Measurements from ENCODE around the gene PDE4B. TPM values are rescaled to one million over a fixed set of nuclear protein-coding genes. Genes with fewer than 3 reads are reported as not detected.

The PDE4B gene
- total RNA-seq, 2 experiments from 2014 or later, result 2.4 to 3.1 TPM

- no peak overlapping the region for H3K4me2 ChIP-seq (ENCODE audit: low read length)
- POLR2A ChIA-PET, result interaction anchor here (0.7 kb wide), 1 partner anchor 78 kb away, joined by 4 read pairs; no protein-coding TSS in a partner anchor
- no peaks in the 10 kb centered on the region for H4K20me1 ChIP-seq (ENCODE audit: insufficient read depth, low read length)
- H3K4me1 ChIP-seq (ENCODE audit: insufficient read depth, low read length, poor library complexity, severe bottlenecking), result no peaks in the 10 kb centered on the region
- no peak overlapping the region for H3K27ac ChIP-seq (ENCODE audit: low read depth, low read length, poor library complexity, severe bottlenecking)
- intact Hi-C loops (cut with micrococcal nuclease; ENCODE audit: unreplicated experiment), result no loop called here
- no TSS peak for BruUV-seq (replicated peaks)
- CTCF ChIA-PET (ENCODE audit: unreplicated experiment), result no interaction called here
- H3K9me3 ChIP-seq (ENCODE audit: low read length), result no peaks in the 10 kb centered on the region
- no peak for DNase-seq (ENCODE audit: low spot score)
- no peak overlapping the region for H2AFZ ChIP-seq (ENCODE audit: low read length)
- TF ChIP-seq EZH2phosphoT487 (IDR thresholded peaks at IDR 0.05; ENCODE audit: borderline replicate concordance, low read depth, low read length) (no peak), CTCF (conservative IDR thresholded peaks at IDR 0.05; ENCODE audit: low read length) (no peak)
- H3K79me2 ChIP-seq (ENCODE audit: insufficient read depth, low read depth, low read length), result no peaks in the 10 kb centered on the region
- no peaks in the 10 kb centered on the region for H3K9me2 ChIP-seq (ENCODE audit: insufficient read depth, low read length)
- no peaks in the 10 kb centered on the region for H3K36me3 ChIP-seq (ENCODE audit: insufficient read depth, low read length)
- H3K4me3 ChIP-seq (ENCODE audit: low read depth, low read length, poor library complexity, severe bottlenecking), result no peak overlapping the region
These were observed 241.1 kb downstream of the PDE4B start for GRCh38 chr1:66033781-66034180.

- ChIA-PET CTCF (ENCODE audit: unreplicated experiment) (no interaction called here), POLR2A (no interaction called here)
- Histone ChIP-seq H3K4me2 (ENCODE audit: low read length) (no peak overlapping the region), H3K79me2 (ENCODE audit: insufficient read depth, low read depth, low read length) (no peaks in the 10 kb centered on the region), H3K27ac (ENCODE audit: low read depth, low read length, poor library complexity, severe bottlenecking) (no peak overlapping the region), H3K9me2 (ENCODE audit: insufficient read depth, low read length) (no peaks in the 10 kb centered on the region), H4K20me1 (ENCODE audit: insufficient read depth, low read length) (no peaks in the 10 kb centered on the region), H3K9me3 (ENCODE audit: low read length) (no peaks in the 10 kb centered on the region), H2AFZ (ENCODE audit: low read length) (no peak overlapping the region), H3K4me3 (ENCODE audit: low read depth, low read length, poor library complexity, severe bottlenecking) (no peak overlapping the region), H3K36me3 (ENCODE audit: insufficient read depth, low read length) (no peaks in the 10 kb centered on the region), H3K4me1 (ENCODE audit: insufficient read depth, low read length, poor library complexity, severe bottlenecking) (no peaks in the 10 kb centered on the region)
- no peak for TF ChIP-seq EZH2phosphoT487 (IDR thresholded peaks at IDR 0.05; ENCODE audit: borderline replicate concordance, low read depth, low read length)
- TF ChIP-seq CTCF (conservative IDR thresholded peaks at IDR 0.05; ENCODE audit: low read length), result no peak
- no peak for DNase-seq (ENCODE audit: low spot score)
- intact Hi-C loops (cut with micrococcal nuclease; ENCODE audit: unreplicated experiment), result no loop called here
- no TSS peak for BruUV-seq (replicated peaks)
These were observed 243.0 kb downstream of the PDE4B start for GRCh38 chr1:66035616-66036245.

- H3K9me2 ChIP-seq (ENCODE audit: insufficient read depth, low read length), result no peaks in the 10 kb centered on the region
- TF ChIP-seq CTCF (conservative IDR thresholded peaks at IDR 0.05; ENCODE audit: low read length), result no peak
- no peak for TF ChIP-seq EZH2phosphoT487 (IDR thresholded peaks at IDR 0.05; ENCODE audit: borderline replicate concordance, low read depth, low read length)
- no peaks in the 10 kb centered on the region for H3K79me2 ChIP-seq (ENCODE audit: insufficient read depth, low read depth, low read length)
- no TSS peak for BruUV-seq (replicated peaks)
- no peaks in the 10 kb centered on the region for H3K4me1 ChIP-seq (ENCODE audit: insufficient read depth, low read length, poor library complexity, severe bottlenecking)
- H3K27ac ChIP-seq (ENCODE audit: low read depth, low read length, poor library complexity, severe bottlenecking), result no peak overlapping the region
- intact Hi-C loops (cut with micrococcal nuclease; ENCODE audit: unreplicated experiment), result no loop called here
- no peaks in the 10 kb centered on the region for H3K9me3 ChIP-seq (ENCODE audit: low read length)
- no peaks in the 10 kb centered on the region for H3K36me3 ChIP-seq (ENCODE audit: insufficient read depth, low read length)
- H3K4me2 ChIP-seq (ENCODE audit: low read length), result no peak overlapping the region
- no peak overlapping the region for H2AFZ ChIP-seq (ENCODE audit: low read length)
- ChIA-PET CTCF (ENCODE audit: unreplicated experiment) (no interaction called here), POLR2A (interaction anchor here (1.0 kb wide), 1 partner anchor 17 kb away, joined by 3 read pairs; no protein-coding TSS in a partner anchor)
- H4K20me1 ChIP-seq (ENCODE audit: insufficient read depth, low read length), result no peaks in the 10 kb centered on the region
- DNase-seq (ENCODE audit: low spot score), result no peak
- no peak overlapping the region for H3K4me3 ChIP-seq (ENCODE audit: low read depth, low read length, poor library complexity, severe bottlenecking)
These were observed 249.0 kb downstream of the PDE4B start for GRCh38 chr1:66041654-66042053.
